SK-N-SH (cell line): Measurements from ENCODE around the gene BTBD7. TPM values are rescaled to one million over a fixed set of nuclear protein-coding genes. Genes with fewer than 3 reads are reported as not detected.

Experiments
- CTCF ChIA-PET: fragments of 300-600, 350-600 bp; formaldehyde crosslinking; extraction: SDS; loops from one replicate; lab custom pipeline; 2021; lab: Yijun Ruan, JAX
- POLR2A ChIA-PET: fragments of 350-600 bp; sonication (Branson Sonifier 250); formaldehyde crosslinking; extraction: SDS; loops from one replicate; lab custom pipeline; 2020; ENCODE audit warnings: antibody characterized with exemption, inconsistent platforms; lab: Yijun Ruan, JAX
- DNase-seq: peaks from one replicate; pipeline ENCODE4 v3.0.0; 2012
- H2AFZ ChIP-seq: fragments of 200-600 bp; sonication (generic); 2 replicates; pipeline ENCODE4 v1.8.1; 2016; ENCODE audit warnings: antibody characterized with exemption, mild to moderate bottlenecking, low read depth
- H3F3A ChIP-seq: fragments of 200-600 bp; sonication (generic); replicated peaks from 2 replicates; pipeline ENCODE3; 2016; ENCODE audit warnings: antibody characterized with exemption, mild to moderate bottlenecking; ENCODE audit not compliant: insufficient read depth
- H3K27ac ChIP-seq, 2 experiments: fragments of 200-500 bp in 1 of 2; fragments of 200-600 bp in 1 of 2; sonication (Bioruptor generic) in 1 of 2; sonication (generic), shearing (Covaris generic) in 1 of 2; 2 replicates each; pipeline versions ENCODE4 v1.5.1 to v1.6.1; 2014 to 2016; ENCODE audit warnings: low read depth in 2 of 2, inconsistent platforms in 1 of 2, low read length in 1 of 2, mild to moderate bottlenecking in 1 of 2, mixed read lengths in 1 of 2
- H3K27me3 ChIP-seq: fragments of 200-600 bp; sonication (generic), shearing (Covaris generic); 2 replicates; pipeline ENCODE4 v1.6.1; 2016; ENCODE audit warnings: mixed run types; ENCODE audit not compliant: insufficient read depth
- H3K36me3 ChIP-seq, 2 experiments: fragments of 200-500 bp in 1 of 2; fragments of 200-600 bp in 1 of 2; sonication (Bioruptor generic) in 1 of 2; sonication (generic) in 1 of 2; replicated peaks in 1 of 2; 2 replicates each; pipeline versions ENCODE3 to v1.5.1; 2014 to 2016; ENCODE audit warnings: low read length in 1 of 2, mild to moderate bottlenecking in 1 of 2; ENCODE audit not compliant: insufficient read depth in 2 of 2, control insufficient read depth in 1 of 2
- H3K4me1 ChIP-seq, 2 experiments: fragments of 200-500 bp in 1 of 2; fragments of 200-600 bp in 1 of 2; sonication (Bioruptor generic) in 1 of 2; sonication (generic), shearing (Covaris generic) in 1 of 2; 2 replicates each; pipeline versions ENCODE4 v1.5.1 to v1.6.1; 2014 to 2016; ENCODE audit warnings: low read depth in 1 of 2, low read length in 1 of 2, mixed run types in 1 of 2; ENCODE audit not compliant: insufficient read depth in 2 of 2, control insufficient read depth in 1 of 2
- H3K4me2 ChIP-seq: fragments of 200-600 bp; sonication (generic), shearing (Covaris generic); 2 replicates; pipeline ENCODE4 v1.6.1; 2017; ENCODE audit warnings: mixed run types
- H3K4me3 ChIP-seq, 2 experiments: fragments of 200-500 bp in 1 of 2; fragments of 200-600 bp in 1 of 2; sonication (Bioruptor generic) in 1 of 2; sonication (generic), shearing (Covaris generic) in 1 of 2; 2 replicates each; pipeline versions ENCODE4 v1.5.1 to v1.8.1; 2014 to 2016; ENCODE audit warnings: low read depth in 2 of 2, inconsistent platforms in 1 of 2, low read length in 1 of 2, mild to moderate bottlenecking in 1 of 2, mixed read lengths in 1 of 2, moderate library complexity in 1 of 2
- H3K79me2 ChIP-seq: fragments of 200-600 bp; sonication (generic); 2 replicates; pipeline ENCODE4 v1.8.1; 2017; ENCODE audit warnings: mild to moderate bottlenecking; ENCODE audit not compliant: insufficient read depth
- H3K9ac ChIP-seq: fragments of 200-600 bp; sonication (generic); 2 replicates; pipeline ENCODE4 v1.6.1; 2017; ENCODE audit warnings: mixed run types
- H3K9me2 ChIP-seq: fragments of 200-600 bp; sonication (generic); 2 replicates; pipeline ENCODE4 v1.6.1; 2017; ENCODE audit warnings: mixed run types
- H3K9me3 ChIP-seq: fragments of 200-600 bp; sonication (generic); 2 replicates; pipeline ENCODE4 v1.6.1; 2017; ENCODE audit warnings: mixed run types, mild to moderate bottlenecking, moderate library complexity
- H4K20me1 ChIP-seq: fragments of 200-600 bp; sonication (generic); 2 replicates; pipeline ENCODE4 v1.6.1; 2017; ENCODE audit warnings: mild to moderate bottlenecking, mixed run types; ENCODE audit not compliant: insufficient read depth
- CTCF ChIP-seq: fragments of 200-600 bp; sonication (generic); IDR thresholded peaks from 2 replicates; pipeline ENCODE4 v1.6.1; 2017; ENCODE audit warnings: antibody characterized with exemption, mild to moderate bottlenecking, moderate library complexity
- ELF1 ChIP-seq: IDR thresholded peaks from 2 replicates; pipeline ENCODE4 v1.4.0; 2012
- EP300 ChIP-seq, 2 experiments: IDR thresholded peaks; 2 replicates each; pipeline versions ENCODE4 v1.4.0 to v1.6.1; 2012; ENCODE audit warnings: borderline replicate concordance in 1 of 2, low read depth in 1 of 2, low read length in 1 of 2
- FOXM1 ChIP-seq: IDR thresholded peaks from 2 replicates; pipeline ENCODE4 v1.4.0; 2012; ENCODE audit warnings: low read depth, mild to moderate bottlenecking
- GABPA ChIP-seq: IDR thresholded peaks from 2 replicates; pipeline ENCODE4 v1.4.0; 2012; ENCODE audit warnings: low read depth, mild to moderate bottlenecking
- GATA2 ChIP-seq: sonication (generic); formaldehyde crosslinking; IDR thresholded peaks from 2 replicates; pipeline ENCODE4 v1.5.0; 2020; ENCODE audit warnings: mild to moderate bottlenecking, missing genetic modification reagents
- IRF3 ChIP-seq: fragments of 150-350 bp; IDR thresholded peaks from 2 replicates; pipeline ENCODE4 v1.6.1; 2016; ENCODE audit warnings: mild to moderate bottlenecking, low read depth, low read length
- MEF2A ChIP-seq: IDR thresholded peaks from 2 replicates; pipeline ENCODE4 v1.4.0; 2012; ENCODE audit warnings: low read depth, borderline replicate concordance
- MXI1 ChIP-seq: IDR thresholded peaks from 2 replicates; pipeline ENCODE4 v1.6.1; 2012; ENCODE audit warnings: mild to moderate bottlenecking, low read depth, low read length, improper control_type of control experiment
- NRF1 ChIP-seq: IDR thresholded peaks from 2 replicates; pipeline ENCODE4 v1.6.1; 2012; ENCODE audit warnings: low read depth, mild to moderate bottlenecking, low read length
- RAD21 ChIP-seq: IDR thresholded peaks from 2 replicates; pipeline ENCODE4 v1.6.1; 2012; ENCODE audit warnings: mild to moderate bottlenecking, low read length
- RCOR1 ChIP-seq: fragments of 150-350 bp; IDR thresholded peaks from 2 replicates; pipeline ENCODE4 v1.6.1; 2017; ENCODE audit warnings: antibody characterized with exemption, low read length
- REST ChIP-seq: IDR thresholded peaks from 2 replicates; pipeline ENCODE4 v1.6.1; 2012; ENCODE audit warnings: mild to moderate bottlenecking, low read depth, low read length, moderate library complexity
- RFX5 ChIP-seq: IDR thresholded peaks from 2 replicates; pipeline ENCODE4 v1.6.1; 2012; ENCODE audit warnings: mild to moderate bottlenecking, improper control_type of control experiment, low read length
- RXRA ChIP-seq: IDR thresholded peaks from 2 replicates; pipeline ENCODE4 v1.4.0; 2012; ENCODE audit warnings: low read depth, mild to moderate bottlenecking, borderline replicate concordance
- SIN3A ChIP-seq: IDR thresholded peaks from 2 replicates; pipeline ENCODE4 v1.6.1; 2012; ENCODE audit warnings: low read depth, mild to moderate bottlenecking, low read length, moderate library complexity, borderline replicate concordance
- SMC3 ChIP-seq: IDR thresholded peaks from 2 replicates; pipeline ENCODE4 v1.6.1; 2012; ENCODE audit warnings: low read depth, low read length, improper control_type of control experiment
- TAF1 ChIP-seq: IDR thresholded peaks from 2 replicates; pipeline ENCODE4 v1.6.1; 2012; ENCODE audit warnings: low read depth, mild to moderate bottlenecking, low read length, moderate library complexity, borderline replicate concordance
- TCF12 ChIP-seq: IDR thresholded peaks from 2 replicates; pipeline ENCODE4 v1.4.0; 2012
- WGBS: methylation state at CpG from one replicate; pipeline ENCODE4 v1.1.6; 2017; ENCODE audit warnings: low lambda C conversion rate; 5-methylcytosine and 5-hydroxymethylcytosine counted together
- polyA plus RNA-seq, 3 experiments: library from polyadenylated mRNA; depleted of rRNA; stranded (reverse); fragments of >200 nt; gene quantifications; 2 replicates each; pipeline ENCODE4 v1.2.3, GENCODE V29; 2012

Gene BTBD7
- polyA plus RNA-seq, 1 of the 3 experiments (the other 2 are of a cell fraction), result 8.6 TPM

GRCh38 chr14:93230539-93230938 is 102.3 kb downstream of the BTBD7 start:
- Histone ChIP-seq H2AFZ (peak overlapping the region; percentile 96; the same call in 1 of the 2 replicates), H3K9ac (no peak overlapping the region), H3K4me2 (peak overlapping the region; percentile 90), H3K9me2 (no peaks in the 10 kb centered on the region), H3K27me3 (no peaks in the 10 kb centered on the region), H3K36me3 (peaks cover 17 to 26% of the 10 kb centered on the region in 2 experiments), H3K79me2 (no peaks in the 10 kb centered on the region), H4K20me1 (no peaks in the 10 kb centered on the region), H3K4me3 (peak overlapping the region in 1 of 2 experiments; percentile 57; a peak in 1 of 4 replicates), H3K4me1 (peaks cover 0 to 12% of the 10 kb centered on the region in 2 experiments; a peak in 1 of 4 replicates), H3K27ac (no peak overlapping the region; a peak in 1 of 4 replicates), H3F3A (no peaks in the 10 kb centered on the region), H3K9me3 (no peaks in the 10 kb centered on the region)
- no peak for DNase-seq
- CTCF ChIA-PET, result interaction anchor here (1.1 to 2.7 kb wide), 7 partner anchors 9 to 388 kb away, joined by 3 to 12 read pairs (median 5); partner anchors contain the start of genes GON7 and UBR7
- no peak for TF ChIP-seq RXRA
- TF ChIP-seq GATA2, result no peak
- no peak for TF ChIP-seq TAF1
- no peak for TF ChIP-seq GABPA
- TF ChIP-seq TCF12, result no peak
- no peak for TF ChIP-seq ELF1
- TF ChIP-seq MEF2A, result no peak
- no peak for TF ChIP-seq FOXM1
- TF ChIP-seq REST, result no peak
- TF ChIP-seq RFX5, result no peak
- TF ChIP-seq CTCF, result no peak
- TF ChIP-seq EP300 (IDR thresholded peaks at IDR 0.05; ENCODE audit: borderline replicate concordance in 1 of 2, low read depth in 1 of 2, low read length in 1 of 2), result no peak
- TF ChIP-seq IRF3, result no peak
- no peak for TF ChIP-seq RCOR1
- TF ChIP-seq RAD21, result no peak
- TF ChIP-seq NRF1, result no peak
- no peak for TF ChIP-seq SMC3
- no peak for TF ChIP-seq MXI1
- no peak for TF ChIP-seq SIN3A
- WGBS, result 93% methylated on average over 16 of the region's 16 CpGs
- POLR2A ChIA-PET, result no interaction called here
